Subcutaneous adipose tissue (tissue), 4 donors: ENCODE results near the gene RGS6. TPM values are rescaled to one million over a fixed set of nuclear protein-coding genes. Genes with fewer than 3 reads are reported as not detected.

Experiments
- total RNA-seq, 4 donors: library from RNA; depleted of rRNA; stranded (reverse); fragments of >200 nt; gene quantifications; one replicate each; pipeline ENCODE4 v1.1.0, GENCODE V29; 2016
- TF ChIP-seq, protein P1 (sequence below): fragments of 450-650 bp; IDR thresholded peaks from one replicate; pipeline ENCODE4 v1.5.1; 2016; ENCODE audit warnings: low read depth, mild to moderate bottlenecking, control low read depth, antibody characterized with exemption, moderate library complexity

RGS6 gene
- total RNA-seq, 4 donors from 2014 or later = 4.4 to 32.0 (median 11.4) TPM

DNA sequence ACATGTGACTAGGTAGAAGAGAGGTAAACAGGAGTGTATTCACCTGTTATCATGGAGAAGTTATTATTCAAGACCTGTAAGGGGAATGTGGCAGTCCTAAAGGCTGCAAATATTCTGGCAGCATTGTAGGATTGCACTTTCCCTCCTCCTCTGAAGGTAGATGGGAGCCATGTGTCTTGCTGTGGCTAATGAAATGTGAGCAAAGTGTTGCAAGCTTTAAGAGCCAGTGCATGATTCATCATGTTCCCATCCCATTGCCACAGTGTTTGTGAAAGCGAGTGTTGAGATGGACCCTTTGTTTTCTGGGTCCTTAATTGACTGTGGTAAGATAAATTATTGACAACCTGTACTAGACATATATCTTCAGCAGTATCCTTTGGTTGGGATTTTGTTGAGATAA, 128.7 kb downstream of the RGS6 start:
- TF ChIP-seq, protein P1, sequence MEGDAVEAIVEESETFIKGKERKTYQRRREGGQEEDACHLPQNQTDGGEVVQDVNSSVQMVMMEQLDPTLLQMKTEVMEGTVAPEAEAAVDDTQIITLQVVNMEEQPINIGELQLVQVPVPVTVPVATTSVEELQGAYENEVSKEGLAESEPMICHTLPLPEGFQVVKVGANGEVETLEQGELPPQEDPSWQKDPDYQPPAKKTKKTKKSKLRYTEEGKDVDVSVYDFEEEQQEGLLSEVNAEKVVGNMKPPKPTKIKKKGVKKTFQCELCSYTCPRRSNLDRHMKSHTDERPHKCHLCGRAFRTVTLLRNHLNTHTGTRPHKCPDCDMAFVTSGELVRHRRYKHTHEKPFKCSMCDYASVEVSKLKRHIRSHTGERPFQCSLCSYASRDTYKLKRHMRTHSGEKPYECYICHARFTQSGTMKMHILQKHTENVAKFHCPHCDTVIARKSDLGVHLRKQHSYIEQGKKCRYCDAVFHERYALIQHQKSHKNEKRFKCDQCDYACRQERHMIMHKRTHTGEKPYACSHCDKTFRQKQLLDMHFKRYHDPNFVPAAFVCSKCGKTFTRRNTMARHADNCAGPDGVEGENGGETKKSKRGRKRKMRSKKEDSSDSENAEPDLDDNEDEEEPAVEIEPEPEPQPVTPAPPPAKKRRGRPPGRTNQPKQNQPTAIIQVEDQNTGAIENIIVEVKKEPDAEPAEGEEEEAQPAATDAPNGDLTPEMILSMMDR = no peak

DNA sequence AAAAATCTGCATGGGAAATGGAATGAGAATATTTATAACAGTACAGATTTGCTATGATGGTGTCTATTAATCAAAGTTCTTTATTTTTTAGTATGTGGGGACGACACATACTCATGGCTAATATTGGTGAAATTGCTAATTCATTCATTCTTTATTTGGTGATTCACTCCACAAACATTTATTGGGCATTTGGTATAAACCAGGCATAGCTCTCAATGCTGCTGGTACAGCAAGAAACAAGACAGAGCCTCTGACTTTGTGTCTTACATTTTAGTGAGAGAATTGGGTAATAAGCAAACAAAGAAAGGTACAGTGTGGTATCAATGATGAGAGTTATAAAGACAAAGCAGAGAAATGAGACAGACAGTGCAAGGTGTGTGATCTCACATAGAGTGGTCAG, 129.5 kb downstream of the RGS6 start:
- TF ChIP-seq, protein P1 = no peak

DNA sequence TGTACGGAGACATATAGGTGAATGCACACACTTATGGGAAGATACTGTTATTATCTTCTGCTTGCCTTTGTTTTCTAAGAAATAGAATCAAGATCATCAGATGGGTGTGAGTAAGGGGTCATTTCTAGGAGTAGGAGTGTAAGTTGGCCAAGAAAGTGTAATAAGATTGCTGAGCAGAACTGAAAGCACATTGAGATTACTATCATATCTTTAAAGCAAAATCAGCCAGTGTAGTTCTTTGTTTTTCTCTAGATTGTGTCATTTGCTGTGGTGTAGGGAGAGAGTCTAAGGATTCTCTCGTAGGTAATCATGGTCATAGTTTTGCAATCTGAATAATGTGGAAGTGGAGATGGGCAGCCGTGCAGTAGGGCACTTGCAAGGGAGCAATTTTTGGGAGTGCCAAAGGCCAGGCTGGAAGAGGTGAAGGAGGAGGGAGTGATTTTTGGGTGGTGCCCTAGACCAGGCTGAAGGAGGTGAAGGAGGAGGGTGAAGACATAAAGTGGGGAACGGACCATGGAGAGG, 131.6 kb downstream of the RGS6 start:
- TF ChIP-seq, protein P1 = no peak

DNA sequence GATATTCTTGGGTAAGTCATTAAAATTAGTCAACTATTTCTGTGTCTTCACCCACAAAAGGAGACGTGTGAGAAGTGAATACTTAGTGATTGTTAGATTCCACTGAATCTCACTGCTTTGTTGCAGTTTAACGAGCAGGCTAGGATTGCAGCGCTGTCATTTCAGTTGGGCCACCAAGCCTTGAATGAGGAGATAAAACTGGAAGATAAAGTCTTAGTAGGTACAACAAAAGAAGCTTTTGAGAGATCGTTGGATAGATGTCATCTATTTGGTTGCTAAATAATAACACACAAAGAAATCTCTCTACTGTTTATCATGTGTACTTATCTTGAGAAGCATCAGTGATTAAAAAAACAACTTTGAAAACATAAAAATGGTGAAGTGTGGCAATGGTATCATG, 132.3 kb downstream of the RGS6 start:
- TF ChIP-seq, protein P1 = no peak

DNA sequence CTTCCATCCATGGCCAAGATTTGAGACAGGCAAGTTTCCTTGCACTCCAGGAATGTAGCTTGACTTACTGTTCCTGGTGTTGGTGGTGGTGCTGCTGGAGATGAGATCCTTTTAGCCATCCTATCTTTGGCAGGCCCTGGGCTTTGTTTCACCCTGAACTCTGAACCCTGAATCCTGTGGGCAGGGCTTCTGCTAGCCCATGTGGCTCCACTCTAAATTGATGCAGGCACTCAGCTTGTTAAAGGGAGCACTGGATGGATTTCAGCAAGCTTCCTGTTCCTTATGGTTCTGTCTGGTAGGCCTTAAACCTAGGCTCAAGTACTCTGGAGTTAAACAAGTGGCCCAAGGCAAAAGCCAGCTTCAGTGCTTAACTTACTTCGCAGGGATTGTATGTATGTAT, 138.2 kb downstream of the RGS6 start:
- TF ChIP-seq, protein P1 = no peak

DNA sequence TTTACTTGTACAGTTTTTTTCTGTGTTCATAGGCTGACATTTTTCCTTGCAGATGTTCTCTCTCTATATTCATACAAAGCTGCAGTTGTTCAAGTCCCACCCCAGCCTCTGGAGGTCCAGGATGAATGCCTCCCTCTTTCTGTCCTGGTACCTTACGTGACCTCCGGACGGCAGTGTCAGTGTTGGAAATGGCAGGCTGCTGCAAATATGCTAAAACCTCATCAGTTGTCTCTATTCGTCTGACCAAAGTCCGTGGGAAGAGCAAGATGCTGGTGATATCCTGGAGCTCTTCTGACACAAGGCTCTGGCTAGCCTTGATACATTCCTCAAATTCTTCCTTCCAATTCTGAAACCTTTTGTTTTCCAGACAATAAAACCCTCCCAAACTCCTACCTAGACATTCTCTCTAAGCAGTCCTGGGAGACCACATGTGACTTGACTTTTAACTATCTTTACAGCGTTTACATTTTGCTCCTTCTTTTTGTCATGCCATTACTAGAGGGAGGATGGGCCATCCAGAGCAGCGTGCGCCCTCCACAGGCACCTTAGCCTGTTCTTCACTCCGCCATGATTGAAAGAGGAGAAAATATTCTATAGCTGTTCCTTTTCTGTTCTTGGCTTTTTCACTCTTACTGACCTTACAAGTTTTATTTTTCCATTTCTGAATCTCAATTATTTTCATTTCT, 143.6 kb downstream of the RGS6 start:
- TF ChIP-seq, protein P1 = no peak

DNA sequence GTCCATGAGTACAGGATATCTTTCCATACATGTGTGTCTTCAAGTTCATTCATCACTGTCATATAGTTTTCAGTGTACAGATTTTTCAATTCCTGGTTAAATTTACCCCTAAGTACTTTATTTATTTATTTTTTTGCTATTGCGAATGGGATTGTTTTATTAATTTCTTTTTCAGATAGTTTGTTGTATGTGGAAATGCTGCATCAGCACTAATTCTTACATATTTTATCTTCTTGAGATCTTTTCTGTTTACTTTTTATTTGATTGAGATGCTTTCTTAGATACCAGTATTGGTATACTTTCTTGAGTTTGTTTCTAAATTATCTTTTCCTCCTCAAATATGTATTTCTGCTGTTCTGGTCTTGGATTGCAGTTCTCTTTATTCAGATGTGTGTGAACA, 148.9 kb downstream of the RGS6 start:
- TF ChIP-seq, protein P1 = no peak
